Stimulated activated CD8-positive, alpha-beta memory T cell treated with anti-CD3 and anti-CD28 coated beads, Interleukin-4, amount 100 ng/mL, for 48 hours (primary cell): ENCODE results near the gene LTBP1.

Experiments used
- DNase-seq: peaks from one replicate; pipeline ENCODE4 v3.0.0-alpha.2; 2020

Gene LTBP1

GRCh38 chr2:33084433-33084832 is 137.7 kb downstream of the LTBP1 start:
- no peak for DNase-seq

GRCh38 chr2:33085646-33086045 is 138.9 kb downstream of the LTBP1 start:
- no peak for DNase-seq

GRCh38 chr2:33086400-33087015 is 139.8 kb downstream of the LTBP1 start:
- no peak for DNase-seq

GRCh38 chr2:33090553-33091134 is 143.9 kb downstream of the LTBP1 start:
- no peak for DNase-seq

GRCh38 chr2:33091541-33092123 is 144.9 kb downstream of the LTBP1 start:
- no peak for DNase-seq

- DNase-seq: no peak
Measured at GRCh38 chr2:33093283-33093993, 146.7 kb downstream of the LTBP1 start.

- DNase-seq: no peak
Measured at GRCh38 chr2:33094303-33094702, 147.6 kb downstream of the LTBP1 start.

GRCh38 chr2:33099989-33100388 is 153.2 kb downstream of the LTBP1 start:
- no peak for DNase-seq

- DNase-seq: no peak
Measured at GRCh38 chr2:33100921-33101320, 154.2 kb downstream of the LTBP1 start.

- no peak for DNase-seq
Measured at GRCh38 chr2:33104052-33104623, 157.4 kb downstream of the LTBP1 start.

GRCh38 chr2:33104726-33105125 is 158.0 kb downstream of the LTBP1 start:
- DNase-seq: no peak

GRCh38 chr2:33106115-33106514 is 159.4 kb downstream of the LTBP1 start:
- DNase-seq: no peak

- no peak for DNase-seq
Measured at GRCh38 chr2:33107690-33108482, 161.1 kb downstream of the LTBP1 start.

GRCh38 chr2:33108483-33109443 is 162.0 kb downstream of the LTBP1 start:
- DNase-seq: no peak

- DNase-seq: no peak
Measured at GRCh38 chr2:33110461-33110860, 163.7 kb downstream of the LTBP1 start.

GRCh38 chr2:33111002-33111446 is 164.3 kb downstream of the LTBP1 start:
- no peak for DNase-seq

- DNase-seq: no peak
Measured at GRCh38 chr2:33115196-33115595, 168.4 kb downstream of the LTBP1 start.

GRCh38 chr2:33115728-33116127 is 169.0 kb downstream of the LTBP1 start:
- DNase-seq: no peak

GRCh38 chr2:33116799-33117198 is 170.0 kb downstream of the LTBP1 start:
- no peak for DNase-seq

GRCh38 chr2:33118651-33119050 is 171.9 kb downstream of the LTBP1 start:
- DNase-seq: no peak

GRCh38 chr2:33121416-33121815 is 174.7 kb downstream of the LTBP1 start:
- no peak for DNase-seq

GRCh38 chr2:33121925-33122324 is 175.2 kb downstream of the LTBP1 start:
- DNase-seq: no peak
